HL-60/S4 (cell line): Measurements from ENCODE around the gene ZBTB7C.

ENCODE experiments used
- in situ Hi-C: fragments of 300-500 bp; cut with MboI; formaldehyde crosslinking; loops from 2 replicates; pipeline ENCODE4 v1.14.3; 2022; ENCODE audit warnings: low sequenced_read_pairs

Gene ZBTB7C

GRCh38 chr18:48328473-48329210 lies 80.5 kb downstream of the ZBTB7C start:
- in situ Hi-C loops: no loop called here

GRCh38 chr18:48326901-48327675 lies 82.1 kb downstream of the ZBTB7C start:
- in situ Hi-C loops: no loop called here

DNA sequence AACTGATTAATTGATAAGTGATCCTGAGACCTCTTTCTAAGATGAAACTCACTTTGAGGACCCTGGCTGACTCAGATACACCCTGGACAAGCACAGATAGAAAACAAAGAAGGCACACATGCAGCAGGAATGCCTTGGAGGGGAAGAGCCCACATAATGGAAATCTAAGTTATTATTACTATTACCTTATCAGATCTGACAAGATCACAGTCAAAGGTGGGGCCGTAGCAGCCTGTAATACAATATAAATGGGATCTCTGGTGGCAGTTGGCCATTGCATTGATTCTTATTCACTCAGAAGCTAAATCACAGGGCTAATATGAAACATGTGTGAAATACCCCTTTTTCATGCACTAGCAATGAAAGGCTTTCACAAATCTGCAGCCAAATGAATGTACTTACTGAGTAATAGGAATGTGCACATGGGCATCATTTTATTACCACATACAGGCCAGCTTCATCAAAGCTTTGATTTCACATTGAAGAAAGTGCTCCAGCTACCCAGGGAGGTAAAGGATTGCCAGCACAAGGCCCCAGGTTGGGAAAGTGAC lies 84.0 kb downstream of the ZBTB7C start:
- in situ Hi-C loops: no loop called here

GRCh38 chr18:48324651-48325050 lies 84.5 kb downstream of the ZBTB7C start:
- in situ Hi-C loops: no loop called here

GRCh38 chr18:48323151-48323550 lies 86.0 kb downstream of the ZBTB7C start:
- in situ Hi-C loops: no loop called here

GRCh38 chr18:48321536-48321935 lies 87.6 kb downstream of the ZBTB7C start:
- in situ Hi-C loops: no loop called here

DNA sequence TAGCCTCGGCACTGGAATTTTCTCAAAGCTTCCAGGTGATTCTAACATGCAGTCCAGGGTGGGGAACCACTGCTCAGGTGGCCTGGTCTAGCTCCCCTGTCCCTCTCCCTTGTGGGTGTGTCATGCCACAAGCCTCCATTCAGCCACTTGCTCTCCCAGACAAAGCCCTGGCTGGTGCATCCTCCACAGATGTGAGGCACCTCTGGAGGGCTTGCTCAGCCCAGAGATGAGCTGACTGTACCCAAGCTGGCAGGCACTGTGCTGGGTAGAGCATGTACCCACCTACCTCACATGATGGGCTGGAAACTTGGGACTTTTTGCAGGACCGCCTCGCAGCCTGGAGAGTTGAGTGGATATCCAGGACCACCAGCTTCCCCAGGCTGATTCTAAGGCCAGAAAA lies 88.1 kb downstream of the ZBTB7C start:
- in situ Hi-C loops: no loop called here

DNA sequence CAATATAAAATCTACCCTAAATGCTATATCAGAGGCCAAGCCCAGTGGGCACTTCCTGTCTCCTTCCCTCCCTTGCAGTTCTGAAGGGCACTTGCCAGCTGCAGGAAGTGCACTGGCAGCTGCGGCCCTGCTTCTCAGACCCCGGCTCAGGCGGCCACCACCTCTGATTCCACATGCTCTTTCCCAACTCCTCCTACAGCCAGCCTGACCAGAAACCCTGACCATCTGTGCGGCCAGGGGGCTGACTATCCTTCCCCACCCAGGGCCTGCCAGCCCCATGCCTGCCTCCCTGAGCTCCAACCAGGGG lies 88.6 kb downstream of the ZBTB7C start:
- in situ Hi-C loops: no loop called here

GRCh38 chr18:48319801-48320638 lies 89.2 kb downstream of the ZBTB7C start:
- in situ Hi-C loops: no loop called here

- in situ Hi-C loops: no loop called here
Measured at GRCh38 chr18:48318436-48318835, 90.7 kb downstream of the ZBTB7C start.

DNA sequence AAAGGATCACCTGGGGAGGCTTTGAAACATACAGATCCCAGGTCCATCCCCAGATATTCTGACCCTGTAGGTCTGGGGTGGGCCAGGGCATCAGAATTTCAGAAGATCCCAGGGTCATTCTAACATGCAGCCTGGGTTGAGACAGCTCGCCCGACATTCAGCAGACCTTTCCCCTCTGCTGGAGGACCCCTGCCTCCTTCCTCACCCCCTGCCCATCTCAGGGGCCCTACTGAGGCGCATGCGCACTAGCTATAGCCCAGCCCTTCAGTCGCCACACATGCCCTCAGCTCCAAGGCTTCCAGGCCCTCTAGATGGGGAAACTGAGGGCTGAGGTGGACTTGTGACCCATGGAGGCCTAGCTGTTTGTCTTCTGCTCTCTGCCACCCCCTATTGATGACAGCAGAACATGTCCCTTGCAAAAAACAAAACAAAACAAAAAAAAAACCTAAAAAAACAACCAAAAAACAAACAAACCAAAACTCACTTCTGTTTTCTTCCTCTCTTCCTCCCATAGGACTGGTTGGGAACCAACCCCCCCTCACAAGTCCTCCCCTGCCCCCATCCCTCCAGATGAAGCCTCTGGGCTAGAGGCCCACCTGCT lies 91.3 kb downstream of the ZBTB7C start:
- in situ Hi-C loops: no loop called here

GRCh38 chr18:48316177-48316576 lies 93.0 kb downstream of the ZBTB7C start:
- in situ Hi-C loops: no loop called here

- in situ Hi-C loops: no loop called here
Measured at GRCh38 chr18:48314690-48315089, 94.5 kb downstream of the ZBTB7C start.

DNA sequence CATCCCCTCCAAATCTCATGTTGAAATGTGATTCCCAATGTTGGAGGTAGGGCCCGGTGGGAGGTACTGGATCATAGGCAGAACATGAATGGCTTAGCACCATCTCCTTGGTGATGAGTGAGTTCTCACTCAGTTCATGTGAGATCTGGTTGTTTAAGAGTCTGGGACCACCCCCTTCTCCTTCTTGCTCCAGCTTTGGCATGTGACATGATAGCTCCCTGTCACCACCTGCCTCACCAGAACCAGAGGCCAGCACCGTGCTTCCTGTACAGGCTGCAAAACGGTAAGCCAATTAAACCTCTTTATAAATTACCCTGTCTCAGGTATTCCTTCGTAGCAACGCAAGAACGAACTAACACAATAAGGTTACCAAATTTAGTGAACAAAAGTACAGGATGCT lies 95.4 kb downstream of the ZBTB7C start:
- in situ Hi-C loops: no loop called here

GRCh38 chr18:48312066-48312465 lies 97.1 kb downstream of the ZBTB7C start:
- in situ Hi-C loops: no loop called here

DNA sequence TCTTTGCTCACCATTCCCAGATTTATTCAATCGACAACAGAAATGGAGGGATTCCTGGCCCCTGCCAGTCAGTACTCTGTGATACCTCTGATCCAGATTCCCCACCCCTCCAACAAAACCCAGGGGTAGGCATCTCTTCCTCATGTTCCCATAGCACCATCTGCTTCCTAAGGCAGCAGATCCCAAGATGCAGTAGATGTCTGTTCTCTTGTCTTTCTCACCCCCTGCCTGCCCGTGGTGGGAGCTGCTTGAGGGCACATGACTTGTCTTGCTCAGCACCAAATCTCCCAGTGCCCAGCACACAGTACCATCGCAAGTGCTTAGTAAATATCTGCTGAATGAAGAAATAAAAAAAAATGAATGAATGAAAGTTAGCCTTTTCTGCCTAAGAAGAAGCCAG lies 98.2 kb downstream of the ZBTB7C start:
- in situ Hi-C loops: no loop called here

DNA sequence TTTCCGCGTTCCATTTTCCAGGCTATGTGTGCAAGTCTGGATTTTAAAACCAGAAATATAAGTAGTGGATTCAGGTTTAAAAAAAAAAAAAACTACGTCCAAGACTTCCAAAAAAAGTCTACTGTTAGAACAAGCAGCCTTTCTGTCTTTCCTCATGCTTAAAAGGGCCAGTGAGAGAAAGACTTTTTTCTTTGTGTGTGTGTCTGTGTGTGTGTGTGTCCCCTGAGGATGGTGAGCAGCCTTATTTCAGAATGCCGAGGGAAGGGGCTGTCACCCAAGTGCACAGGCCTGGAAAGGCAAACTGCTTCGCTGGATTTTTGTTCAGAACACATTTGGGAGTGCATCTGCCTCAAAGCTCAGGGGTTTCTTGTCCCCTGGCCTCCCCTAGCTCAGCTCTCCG lies 98.8 kb downstream of the ZBTB7C start:
- in situ Hi-C loops: no loop called here

- in situ Hi-C loops: no loop called here
Measured at GRCh38 chr18:48308755-48309575, 100.2 kb downstream of the ZBTB7C start.

GRCh38 chr18:48308027-48308635 lies 101.1 kb downstream of the ZBTB7C start:
- in situ Hi-C loops: no loop called here

DNA sequence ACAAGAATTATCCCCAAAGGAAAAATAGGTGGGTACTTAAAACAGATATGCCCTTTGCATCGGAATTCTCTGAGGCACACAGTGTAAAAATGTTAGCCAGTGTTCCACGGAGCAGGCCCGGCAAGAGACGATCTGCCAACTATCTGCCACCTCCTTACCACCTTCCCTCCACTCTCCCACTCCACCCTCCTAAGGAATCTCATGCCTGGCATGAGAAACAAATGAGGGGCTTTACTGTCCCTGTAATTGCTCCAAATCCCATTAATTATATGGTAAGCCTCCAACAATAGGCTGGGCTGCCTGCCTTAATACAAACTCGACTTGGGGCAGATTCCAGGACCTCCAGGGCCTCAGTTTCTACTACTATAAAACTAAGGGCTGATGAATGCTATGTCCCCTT lies 102.3 kb downstream of the ZBTB7C start:
- in situ Hi-C loops: no loop called here
